Upper lobe of right lung (tissue), 1 donor: Measurements from ENCODE around the gene DPP4. TPM values are rescaled to one million over a fixed set of nuclear protein-coding genes. Genes with fewer than 3 reads are reported as not detected.

Experiments
- ATAC-seq: fragments of 200-7000 bp; cut with Tn5 transposase; one replicate; pipeline ENCODE4 v1.9.1; 2020; ENCODE audit warnings: mild to moderate bottlenecking, moderate library complexity
- DNase-seq: peaks from one replicate; pipeline ENCODE4 v3.0.0-alpha.2; 2020
- H3K27ac ChIP-seq: fragments of 200-600 bp; one replicate; pipeline ENCODE4 v1.8.0; 2022
- H3K27me3 ChIP-seq: fragments of 200-600 bp; one replicate; pipeline ENCODE4 v1.8.0; 2022; ENCODE audit warnings: mild to moderate bottlenecking
- H3K36me3 ChIP-seq: fragments of 200-600 bp; one replicate; pipeline ENCODE4 v1.8.0; 2022
- H3K4me1 ChIP-seq: fragments of 200-600 bp; one replicate; pipeline ENCODE4 v1.8.0; 2022
- H3K4me3 ChIP-seq: fragments of 200-600 bp; one replicate; pipeline ENCODE4 v1.8.0; 2022; ENCODE audit warnings: mild to moderate bottlenecking
- H3K9me3 ChIP-seq: fragments of 200-600 bp; one replicate; pipeline ENCODE4 v1.8.0; 2022
- intact Hi-C: fragments of 100-400 bp; cut with DNase I; formaldehyde crosslinking; loops from one replicate; pipeline ENCODE4 v1.11.0; 2022
- total RNA-seq: library from RNA; stranded (reverse); fragmentation: NEBNext Ultra II Directional; extraction: Animal tissue kit (Norgen Biotek cat#: 25700); gene quantifications from one replicate; pipeline ENCODE4 v1.2.1, GENCODE V29; 2021
- TF ChIP-seq, protein P1 (sequence below): fragments of 200-600 bp; IDR thresholded peaks from one replicate; pipeline ENCODE4 v1.8.0; 2022; ENCODE audit warnings: antibody characterized with exemption
- donor health status: DM: no; HTN: yes; CAD: no; lungs with severe emphysema.

DPP4 gene
- total RNA-seq, 1 donor from 2014 or later: 30.7 TPM

GRCh38 chr2:162063281-162063680, 10.7 kb downstream of the DPP4 start:
- Histone ChIP-seq H3K4me3 (no peak overlapping the region), H3K36me3 (no peaks in the 10 kb centered on the region), H3K27ac (no peak overlapping the region), H3K27me3 (no peaks in the 10 kb centered on the region), H3K4me1 (no peaks in the 10 kb centered on the region), H3K9me3 (no peaks in the 10 kb centered on the region)
- DNase-seq (no peak), ATAC-seq (no peak)
- intact Hi-C loops: no loop called here
- TF ChIP-seq, protein P1, sequence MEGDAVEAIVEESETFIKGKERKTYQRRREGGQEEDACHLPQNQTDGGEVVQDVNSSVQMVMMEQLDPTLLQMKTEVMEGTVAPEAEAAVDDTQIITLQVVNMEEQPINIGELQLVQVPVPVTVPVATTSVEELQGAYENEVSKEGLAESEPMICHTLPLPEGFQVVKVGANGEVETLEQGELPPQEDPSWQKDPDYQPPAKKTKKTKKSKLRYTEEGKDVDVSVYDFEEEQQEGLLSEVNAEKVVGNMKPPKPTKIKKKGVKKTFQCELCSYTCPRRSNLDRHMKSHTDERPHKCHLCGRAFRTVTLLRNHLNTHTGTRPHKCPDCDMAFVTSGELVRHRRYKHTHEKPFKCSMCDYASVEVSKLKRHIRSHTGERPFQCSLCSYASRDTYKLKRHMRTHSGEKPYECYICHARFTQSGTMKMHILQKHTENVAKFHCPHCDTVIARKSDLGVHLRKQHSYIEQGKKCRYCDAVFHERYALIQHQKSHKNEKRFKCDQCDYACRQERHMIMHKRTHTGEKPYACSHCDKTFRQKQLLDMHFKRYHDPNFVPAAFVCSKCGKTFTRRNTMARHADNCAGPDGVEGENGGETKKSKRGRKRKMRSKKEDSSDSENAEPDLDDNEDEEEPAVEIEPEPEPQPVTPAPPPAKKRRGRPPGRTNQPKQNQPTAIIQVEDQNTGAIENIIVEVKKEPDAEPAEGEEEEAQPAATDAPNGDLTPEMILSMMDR: no peak

DNA sequence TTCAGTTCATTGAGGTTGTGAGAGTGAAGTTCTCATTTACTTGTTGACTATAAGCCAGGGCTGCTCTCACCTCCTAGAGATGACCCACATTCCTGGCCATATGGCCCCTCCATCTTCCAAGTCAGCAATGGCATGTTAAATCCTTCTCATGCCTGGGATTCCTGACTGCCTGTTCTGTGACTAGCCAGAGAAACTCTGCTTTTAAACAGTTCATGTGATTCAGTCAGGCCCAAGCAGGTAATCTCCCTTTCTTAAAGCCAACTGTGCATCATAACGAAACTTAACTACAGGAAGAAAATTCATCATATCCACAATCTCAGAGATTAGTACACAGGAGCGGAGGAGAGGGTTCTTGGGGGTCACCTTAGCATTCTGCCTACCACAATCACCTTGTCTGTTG, 11.5 kb downstream of the DPP4 start:
- ATAC-seq (no peak), DNase-seq (no peak)
- intact Hi-C loops: no loop called here

GRCh38 chr2:162061021-162061420, 13.0 kb downstream of the DPP4 start:
- TF ChIP-seq, protein P1: no peak

More for the DNA sequence above, 11.5 kb downstream of the DPP4 start:
- Histone ChIP-seq H3K27ac (no peak overlapping the region), H3K4me1 (no peaks in the 10 kb centered on the region), H3K27me3 (no peaks in the 10 kb centered on the region), H3K4me3 (no peak overlapping the region), H3K36me3 (no peaks in the 10 kb centered on the region), H3K9me3 (no peaks in the 10 kb centered on the region)
- TF ChIP-seq, protein P1: no peak

GRCh38 chr2:162060532-162060931, 13.5 kb downstream of the DPP4 start:
- DNase-seq (no peak), ATAC-seq (no peak)
- intact Hi-C loops: no loop called here
- no peak overlapping the region for H3K4me3 ChIP-seq
- TF ChIP-seq, protein P1: no peak
- H3K27ac ChIP-seq: no peak overlapping the region
- H3K4me1 ChIP-seq: no peaks in the 10 kb centered on the region
- no peaks in the 10 kb centered on the region for H3K36me3 ChIP-seq
- H3K9me3 ChIP-seq: no peaks in the 10 kb centered on the region
- H3K27me3 ChIP-seq: no peaks in the 10 kb centered on the region

More at GRCh38 chr2:162061021-162061420, 13.0 kb downstream of the DPP4 start:
- Histone ChIP-seq H3K4me1 (no peaks in the 10 kb centered on the region), H3K9me3 (no peaks in the 10 kb centered on the region), H3K4me3 (no peak overlapping the region), H3K27ac (no peak overlapping the region), H3K27me3 (no peaks in the 10 kb centered on the region), H3K36me3 (no peaks in the 10 kb centered on the region)
- ATAC-seq (no peak), DNase-seq (no peak)
- intact Hi-C loops: no loop called here

DNA sequence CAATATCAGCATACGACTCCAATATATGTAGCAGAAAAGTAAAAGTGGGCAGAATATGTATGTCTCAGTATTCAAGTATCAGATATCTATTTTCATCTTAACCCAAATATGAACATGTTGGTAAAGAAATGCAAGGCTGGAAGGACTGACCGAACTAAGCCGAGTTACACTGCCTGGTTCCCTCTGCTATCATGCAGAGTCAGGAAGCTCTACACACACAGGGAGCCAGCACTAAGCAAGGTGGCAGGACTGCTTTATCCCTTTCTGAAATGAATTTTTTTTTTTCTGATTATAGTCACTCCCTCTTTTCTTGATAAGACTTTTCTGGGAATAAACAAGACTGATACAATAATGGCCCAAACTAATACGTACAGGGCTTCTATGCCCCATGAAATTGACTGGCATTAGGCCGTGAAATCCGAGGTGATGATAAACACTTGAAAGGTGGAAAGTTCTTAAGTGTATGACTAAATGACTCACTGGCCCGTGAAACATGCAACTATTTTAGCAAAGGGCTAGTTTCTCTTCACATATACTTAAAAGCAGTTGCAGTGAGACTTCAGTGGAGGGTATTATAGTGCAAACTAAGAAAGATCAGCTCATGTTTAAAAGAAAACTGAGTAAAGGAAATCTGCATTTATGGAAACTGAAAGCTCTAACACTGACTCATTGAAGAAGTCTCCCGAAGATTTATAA, 14.9 kb downstream of the DPP4 start:
- ATAC-seq (peak; percentile 76), DNase-seq (no peak)
- H3K4me1 ChIP-seq: no peaks in the 10 kb centered on the region
- H3K4me3 ChIP-seq: no peak overlapping the region
- H3K9me3 ChIP-seq: no peaks in the 10 kb centered on the region
- intact Hi-C loops: no loop called here
- H3K27me3 ChIP-seq: no peaks in the 10 kb centered on the region
- no peaks in the 10 kb centered on the region for H3K36me3 ChIP-seq
- peak overlapping the region; percentile 63 for H3K27ac ChIP-seq
- TF ChIP-seq, protein P1: no peak
